HepG2 (cell line): ENCODE results near the gene LEMD1. TPM values are rescaled to one million over a fixed set of nuclear protein-coding genes. Genes with fewer than 3 reads are reported as not detected.

Experiments
- FOXA1 ChIP-seq, 2 experiments: fragments of 450-650 bp in 1 of 2; sonication (generic) in 1 of 2; formaldehyde crosslinking in 1 of 2; IDR thresholded peaks; 2 replicates each; pipeline versions ENCODE4 v1.4.0 to v1.6.1; 2016 to 2020; ENCODE audit warnings: missing genetic modification reagents in 1 of 2
- HMG20B ChIP-seq: conservative IDR thresholded peaks from 2 replicates; pipeline ENCODE4 v1.6.1; 2016; ENCODE audit warnings: missing genetic modification reagents, missing compliant biosample characterization
- MEIS1 ChIP-seq: sonication (generic); formaldehyde crosslinking; IDR thresholded peaks from 2 replicates; pipeline ENCODE4 v1.9.0; 2021; ENCODE audit warnings: mild to moderate bottlenecking, missing genetic modification reagents, moderate library complexity, borderline replicate concordance
- POLR2A ChIP-seq, 2 experiments: IDR thresholded peaks; 2 replicates each; pipeline ENCODE4 v1.6.1; 2011; ENCODE audit warnings: low read depth in 2 of 2, low read length in 2 of 2, mild to moderate bottlenecking in 1 of 2, moderate library complexity in 1 of 2; ENCODE audit not compliant: insufficient read depth in 1 of 2
- SMAD1 ChIP-seq: sonication (generic); formaldehyde crosslinking; IDR thresholded peaks from 2 replicates; pipeline ENCODE4 v1.4.0; 2020; ENCODE audit warnings: missing genetic modification reagents, low read depth, mild to moderate bottlenecking, borderline replicate concordance
- SP5 ChIP-seq: IDR thresholded peaks from 2 replicates; pipeline ENCODE4 v1.6.1; 2016; ENCODE audit warnings: low read depth, borderline replicate concordance
- SYNCRIP ChIP-seq: fragments of 200-400 bp; formaldehyde crosslinking; IDR thresholded peaks from 2 replicates; pipeline ENCODE4 v1.6.1; 2018; ENCODE audit warnings: mild to moderate bottlenecking, low read depth, low read length; ENCODE audit not compliant: insufficient read depth
- ZBTB3 ChIP-seq: sonication (generic); formaldehyde crosslinking; IDR thresholded peaks from 2 replicates; pipeline ENCODE4 v1.4.0; 2020; ENCODE audit warnings: low read depth, mild to moderate bottlenecking, moderate library complexity, missing genetic modification reagents, borderline replicate concordance
- ZBTB7B ChIP-seq: sonication (generic); formaldehyde crosslinking; IDR thresholded peaks from 2 replicates; pipeline ENCODE4 v1.4.0; 2020; ENCODE audit warnings: missing genetic modification reagents
- ZEB1 ChIP-seq: IDR thresholded peaks from 2 replicates; pipeline ENCODE4 v1.6.1; 2012; ENCODE audit warnings: mild to moderate bottlenecking, low read depth, inconsistent platforms; ENCODE audit not compliant: insufficient replicate concordance
- ZNF160 ChIP-seq: sonication (generic); formaldehyde crosslinking; IDR thresholded peaks from 2 replicates; pipeline ENCODE4 v1.8.0; 2022; ENCODE audit warnings: mild to moderate bottlenecking, inconsistent platforms, missing genetic modification reagents
- ZNF263 ChIP-seq: sonication (generic); formaldehyde crosslinking; IDR thresholded peaks from 2 replicates; pipeline ENCODE4 v1.4.0; 2020; ENCODE audit warnings: missing genetic modification reagents
- ZNF3 ChIP-seq: IDR thresholded peaks from 2 replicates; pipeline ENCODE4 v1.7.0; 2017; ENCODE audit warnings: inconsistent platforms
- ZNF572 ChIP-seq: sonication (generic); formaldehyde crosslinking; IDR thresholded peaks from 2 replicates; pipeline ENCODE4 v1.5.1; 2020; ENCODE audit warnings: mild to moderate bottlenecking, missing genetic modification reagents
- ZNF615 ChIP-seq: sonication (generic); formaldehyde crosslinking; IDR thresholded peaks from 2 replicates; pipeline ENCODE4 v1.5.0; 2020; ENCODE audit warnings: mild to moderate bottlenecking, missing genetic modification reagents, borderline replicate concordance
- polyA plus RNA-seq, 8 experiments: library from polyadenylated mRNA; depleted of rRNA in 3 of 8; stranded (reverse) in 7 of 8; unstranded in 1 of 8; fragments of >200 nt; fragmentation: Illumina TruSeq in 4 of 8; extraction: Trizol in 4 of 8; gene quantifications; 2 replicates each; pipeline versions ENCODE4 v1.2.1 to v1.2.3, GENCODE V29; 2011 to 2016; ENCODE audit warnings: low read depth in 4 of 8, missing spikeins in 1 of 8, mixed read lengths in 1 of 8; ENCODE audit not compliant: insufficient read depth in 1 of 8
- total RNA-seq, 5 experiments: library from RNA; depleted of rRNA; stranded (reverse); fragments of >200 nt; fragmentation: Illumina TruSeq; extraction: Trizol; gene quantifications; 2 replicates each; pipeline ENCODE4 v1.2.3, GENCODE V29; 2016; ENCODE audit warnings: low read depth in 1 of 5
- TF ChIP-seq, protein P1 (sequence below): sonication (generic); formaldehyde crosslinking; IDR thresholded peaks from 2 replicates; pipeline ENCODE4 v1.4.0; 2020; ENCODE audit warnings: missing genetic modification reagents
- TF ChIP-seq, protein P2 (sequence below): IDR thresholded peaks from 2 replicates; pipeline ENCODE4 v1.6.1; 2016; ENCODE audit warnings: low read depth, control low read depth
- TF ChIP-seq, protein P3 (sequence below): sonication (generic); formaldehyde crosslinking; IDR thresholded peaks from 2 replicates; pipeline ENCODE4 v1.4.0; 2020; ENCODE audit warnings: low read depth, mild to moderate bottlenecking, missing genetic modification reagents
- TF ChIP-seq, protein P4 (sequence below), 2 experiments: IDR thresholded peaks; 2 replicates each; pipeline ENCODE4 v1.6.1; 2011 to 2012; ENCODE audit warnings: low read length in 2 of 2, borderline replicate concordance in 1 of 2, low read depth in 1 of 2, mild to moderate bottlenecking in 1 of 2, moderate library complexity in 1 of 2
- TF ChIP-seq, protein P5 (sequence below): sonication (generic); formaldehyde crosslinking; IDR thresholded peaks from 2 replicates; pipeline ENCODE4 v1.8.1; 2023; ENCODE audit warnings: missing genetic modification reagents, mild to moderate bottlenecking, borderline replicate concordance
- TF ChIP-seq, protein P6 (sequence below): IDR thresholded peaks from 2 replicates; pipeline ENCODE4 v1.6.1; 2016; ENCODE audit warnings: missing compliant biosample characterization, missing genetic modification reagents, borderline replicate concordance

LEMD1 gene
- total and polyA plus RNA-seq, 2 of the 13 experiments (the other 11 are each of a cell fraction or from before 2014, with no cell fraction given), result 1.4 to 2.3 TPM

DNA sequence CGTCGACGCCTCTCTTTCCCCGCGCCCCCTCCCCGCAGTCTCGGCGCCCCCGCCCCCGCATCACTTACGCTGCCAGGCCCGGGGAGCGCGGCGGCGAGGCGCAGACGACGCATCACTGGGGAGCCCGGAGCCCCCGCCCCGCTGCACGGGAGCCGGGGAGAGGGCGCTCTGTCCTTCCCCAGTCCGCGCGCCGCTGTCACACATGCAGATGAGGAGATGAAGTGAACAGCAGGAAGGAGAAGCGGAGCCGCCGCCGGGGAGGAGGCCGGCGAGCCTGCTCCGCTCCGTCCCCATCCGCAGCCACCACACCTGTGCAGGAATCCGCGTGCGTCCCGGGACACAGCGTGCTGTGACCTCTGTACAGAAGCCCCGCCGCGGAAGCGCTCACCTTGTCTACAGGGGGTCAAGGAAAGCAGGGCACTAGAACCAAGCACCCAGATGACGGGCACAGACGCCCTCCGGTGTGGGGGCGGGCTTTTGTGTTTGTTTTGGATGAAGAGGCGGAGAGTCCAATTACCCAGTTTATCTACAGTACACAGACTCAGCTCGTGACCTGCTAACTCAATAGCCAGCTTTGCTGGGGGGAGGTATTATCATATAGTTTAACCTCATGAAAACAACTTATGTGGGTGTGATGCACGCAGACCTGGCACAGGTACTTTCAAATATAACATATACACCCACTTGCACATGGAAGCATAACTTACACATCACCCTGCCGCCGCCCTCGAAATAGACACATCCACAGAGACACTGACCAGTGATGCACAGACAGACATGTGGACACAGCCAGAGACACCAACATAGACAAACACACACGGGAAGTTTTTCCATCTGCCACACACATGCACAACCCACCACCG lies 77.6 kb downstream of the LEMD1 start (continued):
- no peak for TF ChIP-seq ZEB1
- TF ChIP-seq, protein P1, sequence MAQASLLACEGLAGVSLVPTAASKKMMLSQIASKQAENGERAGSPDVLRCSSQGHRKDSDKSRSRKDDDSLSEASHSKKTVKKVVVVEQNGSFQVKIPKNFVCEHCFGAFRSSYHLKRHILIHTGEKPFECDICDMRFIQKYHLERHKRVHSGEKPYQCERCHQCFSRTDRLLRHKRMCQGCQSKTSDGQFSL (CRISPR knock-in tag), result no peak; the same call in 1 of the 2 replicates
- no peak for TF ChIP-seq ZNF3 (CRISPR knock-in tag)
- TF ChIP-seq, protein P2, sequence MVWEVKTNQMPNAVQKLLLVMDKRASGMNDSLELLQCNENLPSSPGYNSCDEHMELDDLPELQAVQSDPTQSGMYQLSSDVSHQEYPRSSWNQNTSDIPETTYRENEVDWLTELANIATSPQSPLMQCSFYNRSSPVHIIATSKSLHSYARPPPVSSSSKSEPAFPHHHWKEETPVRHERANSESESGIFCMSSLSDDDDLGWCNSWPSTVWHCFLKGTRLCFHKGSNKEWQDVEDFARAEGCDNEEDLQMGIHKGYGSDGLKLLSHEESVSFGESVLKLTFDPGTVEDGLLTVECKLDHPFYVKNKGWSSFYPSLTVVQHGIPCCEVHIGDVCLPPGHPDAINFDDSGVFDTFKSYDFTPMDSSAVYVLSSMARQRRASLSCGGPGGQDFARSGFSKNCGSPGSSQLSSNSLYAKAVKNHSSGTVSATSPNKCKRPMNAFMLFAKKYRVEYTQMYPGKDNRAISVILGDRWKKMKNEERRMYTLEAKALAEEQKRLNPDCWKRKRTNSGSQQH (CRISPR knock-in tag), result no peak
- TF ChIP-seq, protein P3, sequence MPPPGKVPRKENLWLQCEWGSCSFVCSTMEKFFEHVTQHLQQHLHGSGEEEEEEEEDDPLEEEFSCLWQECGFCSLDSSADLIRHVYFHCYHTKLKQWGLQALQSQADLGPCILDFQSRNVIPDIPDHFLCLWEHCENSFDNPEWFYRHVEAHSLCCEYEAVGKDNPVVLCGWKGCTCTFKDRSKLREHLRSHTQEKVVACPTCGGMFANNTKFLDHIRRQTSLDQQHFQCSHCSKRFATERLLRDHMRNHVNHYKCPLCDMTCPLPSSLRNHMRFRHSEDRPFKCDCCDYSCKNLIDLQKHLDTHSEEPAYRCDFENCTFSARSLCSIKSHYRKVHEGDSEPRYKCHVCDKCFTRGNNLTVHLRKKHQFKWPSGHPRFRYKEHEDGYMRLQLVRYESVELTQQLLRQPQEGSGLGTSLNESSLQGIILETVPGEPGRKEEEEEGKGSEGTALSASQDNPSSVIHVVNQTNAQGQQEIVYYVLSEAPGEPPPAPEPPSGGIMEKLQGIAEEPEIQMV (CRISPR knock-in tag), result no peak
- TF ChIP-seq SP5 (CRISPR knock-in tag), result peak; percentile 91
- no peak for TF ChIP-seq MEIS1 (CRISPR knock-in tag)
- no peak for TF ChIP-seq POLR2A (IDR thresholded peaks at IDR 0.05; ENCODE audit: insufficient read depth in 1 of 2, low read depth in 2 of 2, low read length in 2 of 2)
- no peak for TF ChIP-seq ZNF160 (CRISPR knock-in tag)
- TF ChIP-seq SMAD1 (CRISPR knock-in tag), result no peak
- no peak for TF ChIP-seq FOXA1 (IDR thresholded peaks at IDR 0.05)
- peak; percentile 62 for TF ChIP-seq FOXA1 (CRISPR knock-in tag; IDR thresholded peaks at IDR 0.05)
- TF ChIP-seq ZBTB3 (CRISPR knock-in tag), result no peak
- no peak for TF ChIP-seq HMG20B (CRISPR knock-in tag)
- no peak for TF ChIP-seq SYNCRIP
- TF ChIP-seq, protein P4, sequence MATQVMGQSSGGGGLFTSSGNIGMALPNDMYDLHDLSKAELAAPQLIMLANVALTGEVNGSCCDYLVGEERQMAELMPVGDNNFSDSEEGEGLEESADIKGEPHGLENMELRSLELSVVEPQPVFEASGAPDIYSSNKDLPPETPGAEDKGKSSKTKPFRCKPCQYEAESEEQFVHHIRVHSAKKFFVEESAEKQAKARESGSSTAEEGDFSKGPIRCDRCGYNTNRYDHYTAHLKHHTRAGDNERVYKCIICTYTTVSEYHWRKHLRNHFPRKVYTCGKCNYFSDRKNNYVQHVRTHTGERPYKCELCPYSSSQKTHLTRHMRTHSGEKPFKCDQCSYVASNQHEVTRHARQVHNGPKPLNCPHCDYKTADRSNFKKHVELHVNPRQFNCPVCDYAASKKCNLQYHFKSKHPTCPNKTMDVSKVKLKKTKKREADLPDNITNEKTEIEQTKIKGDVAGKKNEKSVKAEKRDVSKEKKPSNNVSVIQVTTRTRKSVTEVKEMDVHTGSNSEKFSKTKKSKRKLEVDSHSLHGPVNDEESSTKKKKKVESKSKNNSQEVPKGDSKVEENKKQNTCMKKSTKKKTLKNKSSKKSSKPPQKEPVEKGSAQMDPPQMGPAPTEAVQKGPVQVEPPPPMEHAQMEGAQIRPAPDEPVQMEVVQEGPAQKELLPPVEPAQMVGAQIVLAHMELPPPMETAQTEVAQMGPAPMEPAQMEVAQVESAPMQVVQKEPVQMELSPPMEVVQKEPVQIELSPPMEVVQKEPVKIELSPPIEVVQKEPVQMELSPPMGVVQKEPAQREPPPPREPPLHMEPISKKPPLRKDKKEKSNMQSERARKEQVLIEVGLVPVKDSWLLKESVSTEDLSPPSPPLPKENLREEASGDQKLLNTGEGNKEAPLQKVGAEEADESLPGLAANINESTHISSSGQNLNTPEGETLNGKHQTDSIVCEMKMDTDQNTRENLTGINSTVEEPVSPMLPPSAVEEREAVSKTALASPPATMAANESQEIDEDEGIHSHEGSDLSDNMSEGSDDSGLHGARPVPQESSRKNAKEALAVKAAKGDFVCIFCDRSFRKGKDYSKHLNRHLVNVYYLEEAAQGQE (IDR thresholded peaks at IDR 0.05; ENCODE audit: borderline replicate concordance in 1 of 2, low read depth in 1 of 2, low read length in 2 of 2), result no peak
- TF ChIP-seq, protein P5, sequence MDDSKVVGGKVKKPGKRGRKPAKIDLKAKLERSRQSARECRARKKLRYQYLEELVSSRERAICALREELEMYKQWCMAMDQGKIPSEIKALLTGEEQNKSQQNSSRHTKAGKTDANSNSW (CRISPR knock-in tag), result no peak
- TF ChIP-seq ZNF263, result no peak
- TF ChIP-seq ZNF572 (CRISPR knock-in tag), result no peak
- no peak; the same call in 1 of the 2 replicates for TF ChIP-seq ZBTB7B (CRISPR knock-in tag)
- TF ChIP-seq, protein P6, sequence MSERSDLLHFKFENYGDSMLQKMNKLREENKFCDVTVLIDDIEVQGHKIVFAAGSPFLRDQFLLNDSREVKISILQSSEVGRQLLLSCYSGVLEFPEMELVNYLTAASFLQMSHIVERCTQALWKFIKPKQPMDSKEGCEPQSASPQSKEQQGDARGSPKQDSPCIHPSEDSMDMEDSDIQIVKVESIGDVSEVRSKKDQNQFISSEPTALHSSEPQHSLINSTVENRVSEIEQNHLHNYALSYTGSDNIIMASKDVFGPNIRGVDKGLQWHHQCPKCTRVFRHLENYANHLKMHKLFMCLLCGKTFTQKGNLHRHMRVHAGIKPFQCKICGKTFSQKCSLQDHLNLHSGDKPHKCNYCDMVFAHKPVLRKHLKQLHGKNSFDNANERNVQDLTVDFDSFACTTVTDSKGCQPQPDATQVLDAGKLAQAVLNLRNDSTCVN, result no peak
- no peak for TF ChIP-seq ZNF615
